ENCODE data around the gene UAP1L1. TPM values are rescaled to one million over a fixed set of nuclear protein-coding genes. Genes with fewer than 3 reads are reported as not detected.
"Not testable (repeated sequence)": the region's sequence is repeated elsewhere in the genome, so short reads cannot be mapped to it uniquely, and the experiment has no call there.

Gene UAP1L1
- total RNA-seq, 4 donors from 2014 or later: 3.6 to 5.8 (median 5.0) TPM

GRCh38 chr9:137062384-137062783, 14.9 kb upstream of the UAP1L1 start:
- H3K27me3 ChIP-seq: peaks cover 0 to 15% (median 0%) of the 10 kb centered on the region in 4 donors
- H3K4me3 ChIP-seq: no peak overlapping the region
- no peaks in the 10 kb centered on the region for H3K9me3 ChIP-seq
- H3K36me3 ChIP-seq: no peaks in the 10 kb centered on the region
- no peak overlapping the region for H3K27ac ChIP-seq (replicated peaks in 1 of 4)
- peaks cover 6 to 18% (median 16%) of the 10 kb centered on the region in 4 donors for H3K4me1 ChIP-seq
- TF ChIP-seq POLR2AphosphoS5 (IDR thresholded peaks at IDR 0.05) (no peak), EP300 (IDR thresholded peaks at IDR 0.05) (no peak), CTCF (IDR thresholded peaks at IDR 0.05) (no peak), POLR2A (IDR thresholded peaks at IDR 0.05; ENCODE audit: low read depth) (no peak)
- intact Hi-C loops (cut with DNase I): no loop called here
- WGBS: 85% methylated on average over 15 of the region's 15 CpGs
- DNase-seq (ENCODE audit: extremely low spot score): no peak

- H3K36me3 ChIP-seq; H3K27ac ChIP-seq (replicated peaks in 1 of 4); H3K9me3 ChIP-seq; H3K4me3 ChIP-seq; intact Hi-C loops (cut with DNase I); DNase-seq (ENCODE audit: extremely low spot score): not testable (repeated sequence)
- peaks cover 0 to 15% (median 0%) of the 10 kb centered on the region in 4 donors for H3K27me3 ChIP-seq
- WGBS: no CpG with 5 or more reads among the region's 9 CpGs
- peaks cover 6 to 14% (median 12%) of the 10 kb centered on the region in 4 donors for H3K4me1 ChIP-seq
These were observed 14.5 kb upstream of the UAP1L1 start for GRCh38 chr9:137062798-137063197.

- H3K27me3 ChIP-seq: peaks cover 0 to 22% (median 2%) of the 10 kb centered on the region in 4 donors
- intact Hi-C loops (cut with DNase I): no loop called here
These were observed 13.8 kb upstream of the UAP1L1 start for GRCh38 chr9:137063311-137064026.

GRCh38 chr9:137064027-137064879, 13.1 kb upstream of the UAP1L1 start:
- 100% methylated on average over 3 of the region's 55 CpGs for WGBS
- TF ChIP-seq CTCF (IDR thresholded peaks at IDR 0.05): peak; percentile 93 to 100 (median 95)
- TF ChIP-seq POLR2AphosphoS5 (IDR thresholded peaks at IDR 0.05): no peak
- Histone ChIP-seq H3K4me3 (no peak overlapping the region), H3K36me3 (no peaks in the 10 kb centered on the region), H3K4me1 (peaks cover 6 to 11% (median 8%) of the 10 kb centered on the region in 4 donors), H3K9me3 (no peaks in the 10 kb centered on the region), H3K27me3 (peaks cover 0 to 30% (median 10%) of the 10 kb centered on the region in 4 donors), H3K27ac (replicated peaks in 1 of 4) (no peak overlapping the region)
- no peak for DNase-seq (ENCODE audit: extremely low spot score)
- intact Hi-C loops (cut with DNase I): no loop called here

More at GRCh38 chr9:137063311-137064026, 13.8 kb upstream of the UAP1L1 start:
- H3K9me3 ChIP-seq: no peaks in the 10 kb centered on the region
- WGBS: 87% methylated on average over 6 of the region's 26 CpGs
- H3K36me3 ChIP-seq: no peaks in the 10 kb centered on the region
- no peak for DNase-seq (ENCODE audit: extremely low spot score)
- peaks cover 6 to 10% (median 8%) of the 10 kb centered on the region in 4 donors for H3K4me1 ChIP-seq
- no peak overlapping the region for H3K27ac ChIP-seq (replicated peaks in 1 of 4)
- no peak overlapping the region for H3K4me3 ChIP-seq
- no peak for TF ChIP-seq POLR2AphosphoS5 (IDR thresholded peaks at IDR 0.05)

GRCh38 chr9:137064880-137065164, 12.5 kb upstream of the UAP1L1 start:
- 87% methylated on average over 10 of the region's 12 CpGs for WGBS
- no peak overlapping the region for H3K27ac ChIP-seq (replicated peaks in 1 of 4)
- no peak for DNase-seq (ENCODE audit: extremely low spot score)

More at GRCh38 chr9:137064880-137065164, 12.5 kb upstream of the UAP1L1 start:
- H3K4me1 ChIP-seq: peaks cover 9 to 17% (median 14%) of the 10 kb centered on the region in 4 donors
- intact Hi-C loops (cut with DNase I): no loop called here
- H3K4me3 ChIP-seq: no peak overlapping the region
- H3K27me3 ChIP-seq: peaks cover 0 to 35% (median 15%) of the 10 kb centered on the region in 4 donors
- H3K36me3 ChIP-seq: no peaks in the 10 kb centered on the region
- TF ChIP-seq EP300 (IDR thresholded peaks at IDR 0.05) (no peak), CTCF (IDR thresholded peaks at IDR 0.05) (no peak), POLR2AphosphoS5 (IDR thresholded peaks at IDR 0.05) (no peak), POLR2A (IDR thresholded peaks at IDR 0.05; ENCODE audit: low read depth) (no peak)
- H3K9me3 ChIP-seq: no peaks in the 10 kb centered on the region

Measured in esophagus muscularis mucosa (tissue), 4 donors.